Epithelial cell of esophagus (primary cell): Measurements from ENCODE around the gene FILIP1L.

Source experiments
- DNase-seq: peaks from one replicate; pipeline ENCODE4 v3.0.0; 2010; ENCODE audit warnings: low read depth
- H3K4me3 ChIP-seq: 2 replicates; pipeline ENCODE4 v1.5.1; 2011; ENCODE audit warnings: mild to moderate bottlenecking, low read length, control low read depth
- TF ChIP-seq, protein P1 (sequence below): IDR thresholded peaks from 2 replicates; pipeline ENCODE4 v1.5.1; 2011; ENCODE audit warnings: low read depth, mild to moderate bottlenecking, low read length, control low read depth, inconsistent platforms; ENCODE audit not compliant: insufficient read depth; ENCODE audit errors: missing control alignments

The FILIP1L gene

GRCh38 chr3:99910752-99911290, 203.5 kb downstream of the FILIP1L start:
- no peak overlapping the region for H3K4me3 ChIP-seq
- no peak for DNase-seq
- TF ChIP-seq, protein P1, sequence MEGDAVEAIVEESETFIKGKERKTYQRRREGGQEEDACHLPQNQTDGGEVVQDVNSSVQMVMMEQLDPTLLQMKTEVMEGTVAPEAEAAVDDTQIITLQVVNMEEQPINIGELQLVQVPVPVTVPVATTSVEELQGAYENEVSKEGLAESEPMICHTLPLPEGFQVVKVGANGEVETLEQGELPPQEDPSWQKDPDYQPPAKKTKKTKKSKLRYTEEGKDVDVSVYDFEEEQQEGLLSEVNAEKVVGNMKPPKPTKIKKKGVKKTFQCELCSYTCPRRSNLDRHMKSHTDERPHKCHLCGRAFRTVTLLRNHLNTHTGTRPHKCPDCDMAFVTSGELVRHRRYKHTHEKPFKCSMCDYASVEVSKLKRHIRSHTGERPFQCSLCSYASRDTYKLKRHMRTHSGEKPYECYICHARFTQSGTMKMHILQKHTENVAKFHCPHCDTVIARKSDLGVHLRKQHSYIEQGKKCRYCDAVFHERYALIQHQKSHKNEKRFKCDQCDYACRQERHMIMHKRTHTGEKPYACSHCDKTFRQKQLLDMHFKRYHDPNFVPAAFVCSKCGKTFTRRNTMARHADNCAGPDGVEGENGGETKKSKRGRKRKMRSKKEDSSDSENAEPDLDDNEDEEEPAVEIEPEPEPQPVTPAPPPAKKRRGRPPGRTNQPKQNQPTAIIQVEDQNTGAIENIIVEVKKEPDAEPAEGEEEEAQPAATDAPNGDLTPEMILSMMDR = no peak

DNA sequence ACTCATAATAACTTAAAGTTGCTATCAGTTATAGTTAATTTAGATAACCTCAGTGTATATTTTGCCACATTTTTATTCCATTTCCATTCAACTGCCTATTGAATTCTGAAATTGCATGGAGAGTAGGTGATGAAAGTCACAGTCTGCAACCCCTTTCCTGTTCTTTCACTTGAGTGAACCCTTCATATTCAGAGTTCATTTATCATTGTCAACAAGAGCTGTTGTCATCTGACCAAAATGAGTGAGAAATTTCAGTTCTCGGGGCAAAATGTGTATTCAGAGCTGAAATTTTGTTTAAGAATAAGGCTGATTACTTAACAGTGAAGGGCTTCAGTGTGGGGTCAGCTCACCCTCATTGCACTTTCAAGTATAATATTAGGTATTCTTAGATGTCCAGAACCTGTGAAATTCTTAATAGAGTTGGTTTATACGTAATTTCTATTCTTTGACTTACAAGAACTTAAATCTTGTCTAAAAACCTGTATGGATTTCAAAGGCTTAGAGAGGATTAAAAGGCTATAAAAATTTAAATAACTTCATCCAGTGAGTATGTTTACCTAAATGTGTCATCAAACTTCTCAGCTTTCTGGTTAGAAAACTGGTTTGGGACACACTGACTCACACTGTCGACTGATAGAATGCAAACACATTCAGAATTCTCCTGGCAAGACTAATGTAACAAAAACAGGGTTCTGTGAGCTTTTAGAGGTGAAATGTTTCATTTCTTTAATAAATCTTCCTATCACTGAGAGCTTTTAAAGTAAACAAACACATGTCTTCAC, 204.4 kb downstream of the FILIP1L start:
- H3K4me3 ChIP-seq = no peak overlapping the region
- TF ChIP-seq, protein P1 = no peak
- DNase-seq = peak; percentile 94

DNA sequence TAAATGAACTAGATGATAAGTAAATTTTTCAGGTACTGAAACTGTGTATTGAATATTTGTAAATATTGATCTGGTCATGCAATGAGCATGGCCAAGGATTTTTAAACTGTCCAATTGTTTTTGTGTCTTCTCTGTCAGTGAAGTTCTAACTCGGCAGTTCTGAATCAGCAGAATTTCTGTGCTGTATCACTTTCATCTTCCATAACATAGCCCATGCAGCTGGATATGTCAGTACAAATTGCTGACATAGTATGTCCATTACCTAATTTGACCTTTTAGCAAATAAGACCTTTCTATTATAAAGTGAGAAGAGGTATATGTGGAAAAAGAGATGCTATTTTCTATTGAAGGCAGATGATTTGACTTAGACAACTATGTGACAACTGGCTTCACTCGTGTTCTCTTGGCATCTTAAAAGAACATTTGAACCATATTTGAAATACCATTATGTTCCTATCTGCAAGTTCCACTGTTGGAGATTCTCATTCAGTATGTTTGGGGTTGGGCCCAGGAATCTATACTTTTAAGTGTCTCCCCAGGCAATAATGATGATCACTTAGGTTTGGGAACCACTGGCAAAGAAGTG, 206.2 kb downstream of the FILIP1L start:
- TF ChIP-seq, protein P1 = no peak
- no peak overlapping the region for H3K4me3 ChIP-seq
- DNase-seq = no peak

- DNase-seq = peak; percentile 39
- no peak overlapping the region for H3K4me3 ChIP-seq
- TF ChIP-seq, protein P1 = no peak
These were observed 210.4 kb downstream of the FILIP1L start for GRCh38 chr3:99903869-99904268.

- peak; percentile 64 for DNase-seq
- TF ChIP-seq, protein P1 = no peak
- H3K4me3 ChIP-seq = no peak overlapping the region
These were observed 212.2 kb downstream of the FILIP1L start for GRCh38 chr3:99902091-99902490.

GRCh38 chr3:99901200-99901926, 212.9 kb downstream of the FILIP1L start:
- H3K4me3 ChIP-seq = no peak overlapping the region
- TF ChIP-seq, protein P1 = no peak
- peak; percentile 87 for DNase-seq
